GM12892 (cell line): Measurements from ENCODE around the gene CCDC127.

ENCODE experiments used
- POLR2A ChIP-seq: IDR thresholded peaks from 2 replicates; pipeline ENCODE4 v1.6.1; 2011; ENCODE audit warnings: low read depth, low read length, control low read depth
- POLR2AphosphoS5 ChIP-seq: IDR thresholded peaks from 2 replicates; pipeline ENCODE4 v1.6.1; 2011; ENCODE audit warnings: low read depth, low read length, control low read depth
- TAF1 ChIP-seq: IDR thresholded peaks from 2 replicates; pipeline ENCODE4 v1.6.1; 2011; ENCODE audit warnings: low read depth, mild to moderate bottlenecking, control low read depth, low read length, borderline replicate concordance

DNA sequence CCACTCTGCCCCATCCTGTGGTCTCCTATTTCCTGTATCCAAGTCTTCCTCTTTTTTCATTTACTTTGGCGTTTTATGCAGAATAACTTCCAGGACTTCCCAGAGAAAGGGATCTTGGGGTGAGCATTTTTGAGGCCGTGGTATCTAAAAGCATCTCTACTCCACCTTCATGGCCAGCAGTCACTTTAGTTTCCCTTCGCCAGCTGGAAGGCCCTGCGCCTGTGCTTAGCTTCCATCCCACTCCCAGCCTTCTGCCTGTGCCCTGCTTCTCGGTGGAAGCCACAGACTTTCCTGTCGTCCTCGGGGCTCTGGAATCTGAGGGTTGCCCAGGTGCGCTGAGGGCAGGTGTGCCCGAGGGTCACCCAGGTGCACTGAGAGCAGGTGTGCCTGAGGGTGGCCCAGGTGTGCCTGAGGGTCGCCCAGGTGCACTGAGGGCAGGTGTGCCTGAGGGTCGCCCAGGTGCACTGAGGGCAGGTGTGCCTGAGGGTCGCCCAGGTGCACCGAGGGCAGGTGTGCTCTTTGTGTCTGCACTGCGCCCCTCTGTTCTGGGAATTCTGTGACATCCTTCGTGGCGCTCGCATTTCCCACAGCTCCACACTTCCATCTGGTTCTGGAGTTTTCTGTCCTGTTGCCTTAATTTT lies 59.0 kb downstream of the CCDC127 start:
- no peak for TF ChIP-seq POLR2A
- no peak for TF ChIP-seq POLR2AphosphoS5
- no peak for TF ChIP-seq TAF1
